ENCODE measurements around the gene CELF4.

GRCh38 chr18:37421341-37422077 is 144.1 kb downstream of the CELF4 start:
- TF ChIP-seq, protein P1, sequence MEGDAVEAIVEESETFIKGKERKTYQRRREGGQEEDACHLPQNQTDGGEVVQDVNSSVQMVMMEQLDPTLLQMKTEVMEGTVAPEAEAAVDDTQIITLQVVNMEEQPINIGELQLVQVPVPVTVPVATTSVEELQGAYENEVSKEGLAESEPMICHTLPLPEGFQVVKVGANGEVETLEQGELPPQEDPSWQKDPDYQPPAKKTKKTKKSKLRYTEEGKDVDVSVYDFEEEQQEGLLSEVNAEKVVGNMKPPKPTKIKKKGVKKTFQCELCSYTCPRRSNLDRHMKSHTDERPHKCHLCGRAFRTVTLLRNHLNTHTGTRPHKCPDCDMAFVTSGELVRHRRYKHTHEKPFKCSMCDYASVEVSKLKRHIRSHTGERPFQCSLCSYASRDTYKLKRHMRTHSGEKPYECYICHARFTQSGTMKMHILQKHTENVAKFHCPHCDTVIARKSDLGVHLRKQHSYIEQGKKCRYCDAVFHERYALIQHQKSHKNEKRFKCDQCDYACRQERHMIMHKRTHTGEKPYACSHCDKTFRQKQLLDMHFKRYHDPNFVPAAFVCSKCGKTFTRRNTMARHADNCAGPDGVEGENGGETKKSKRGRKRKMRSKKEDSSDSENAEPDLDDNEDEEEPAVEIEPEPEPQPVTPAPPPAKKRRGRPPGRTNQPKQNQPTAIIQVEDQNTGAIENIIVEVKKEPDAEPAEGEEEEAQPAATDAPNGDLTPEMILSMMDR (IDR thresholded peaks at IDR 0.05; ENCODE audit: borderline replicate concordance, extremely low read depth, low read length, poor library complexity, severe bottlenecking): no peak
- TF ChIP-seq EZH2 (IDR thresholded peaks at IDR 0.05; ENCODE audit: borderline replicate concordance, low read depth, low read length, severe bottlenecking): no peak

Data from DND-41 (cell line).